BJ (cell line): Measurements from ENCODE around the gene BAG5. TPM values are rescaled to one million over a fixed set of nuclear protein-coding genes. Genes with fewer than 3 reads are reported as not detected.
"Not testable (repeated sequence)": the region's sequence is repeated elsewhere in the genome, so short reads cannot be mapped to it uniquely, and the experiment has no call there.

Experiments
- CTCF ChIA-PET: fragments of 350-600 bp; formaldehyde crosslinking; extraction: SDS; loops from one replicate; lab custom pipeline; 2021; ENCODE audit warnings: antibody characterized with exemption, inconsistent platforms; lab: Yijun Ruan, JAX
- POLR2A ChIA-PET: fragments of 300-600 bp; sonication (Branson Sonifier 250); formaldehyde crosslinking; extraction: SDS; loops from one replicate; lab custom pipeline; 2021; ENCODE audit warnings: antibody characterized with exemption; lab: Charles Lee
- DNase-seq: peaks from one replicate; pipeline ENCODE4 v3.0.0-alpha.2; 2011; ENCODE audit warnings: low read depth
- H3K27me3 ChIP-seq: 2 replicates; pipeline ENCODE4 v1.6.0; 2011; ENCODE audit warnings: low read length; ENCODE audit not compliant: control insufficient read depth, insufficient read depth
- H3K36me3 ChIP-seq: 2 replicates; pipeline ENCODE4 v1.5.1; 2011; ENCODE audit warnings: low read length; ENCODE audit not compliant: control insufficient read depth, insufficient read depth
- H3K4me3 ChIP-seq: 2 replicates; pipeline ENCODE4 v1.5.1; 2011; ENCODE audit warnings: low read depth, mild to moderate bottlenecking, control low read depth, low read length
- polyA plus RNA-seq: library from polyadenylated mRNA; depleted of rRNA; stranded (reverse); fragments of >200 nt; gene quantifications from 2 replicates; pipeline ENCODE4 v1.2.3, GENCODE V29; 2011
- TF ChIP-seq, protein P1 (sequence below): IDR thresholded peaks from 2 replicates; pipeline ENCODE4 v1.5.1; 2011; ENCODE audit warnings: low read depth, mild to moderate bottlenecking, control low read depth, inconsistent platforms, low read length, moderate library complexity; ENCODE audit not compliant: insufficient read depth

BAG5 gene
- polyA plus RNA-seq, 1 experiment = 4.9 TPM

DNA sequence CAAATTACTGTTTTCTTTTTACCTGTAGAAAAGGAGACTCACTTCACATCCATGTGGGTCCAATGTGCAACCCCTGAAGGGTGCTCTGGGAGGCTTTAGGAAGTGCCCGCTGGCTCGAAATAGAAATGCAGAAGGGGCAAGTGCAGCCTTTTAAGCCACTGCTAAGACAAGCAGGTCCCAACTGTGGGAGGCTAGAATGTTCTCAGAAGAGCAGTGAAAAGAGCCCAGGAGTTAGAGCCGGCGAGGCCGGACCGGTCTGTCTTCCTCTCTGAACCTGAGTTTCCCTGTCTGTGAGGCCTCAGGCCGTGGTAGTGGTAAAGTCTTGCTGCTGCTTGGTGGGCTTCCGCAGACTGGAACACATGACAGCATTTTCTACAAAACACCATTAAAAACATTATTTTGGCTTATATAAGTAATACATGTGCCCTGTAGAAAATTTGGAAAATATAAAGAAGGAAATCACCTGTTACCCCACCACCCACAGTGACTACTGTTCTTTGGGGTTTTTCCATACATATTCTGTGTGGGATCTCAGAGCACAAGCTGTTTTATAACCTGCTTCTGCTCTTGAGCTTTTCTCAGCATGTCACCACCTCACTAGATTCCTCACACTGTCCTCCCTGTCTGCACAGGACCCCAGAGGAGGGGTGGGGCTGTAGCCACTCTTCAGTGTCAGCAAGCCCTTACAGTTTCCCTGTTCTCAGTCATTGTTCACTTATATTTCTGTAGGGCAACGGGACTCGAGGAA lies 45.9 kb downstream of the BAG5 start:
- POLR2A ChIA-PET = no interaction called here
- Histone ChIP-seq H3K27me3 (no peaks in the 10 kb centered on the region), H3K4me3 (no peak overlapping the region), H3K36me3 (peaks cover 11% of the 10 kb centered on the region)
- TF ChIP-seq, protein P1, sequence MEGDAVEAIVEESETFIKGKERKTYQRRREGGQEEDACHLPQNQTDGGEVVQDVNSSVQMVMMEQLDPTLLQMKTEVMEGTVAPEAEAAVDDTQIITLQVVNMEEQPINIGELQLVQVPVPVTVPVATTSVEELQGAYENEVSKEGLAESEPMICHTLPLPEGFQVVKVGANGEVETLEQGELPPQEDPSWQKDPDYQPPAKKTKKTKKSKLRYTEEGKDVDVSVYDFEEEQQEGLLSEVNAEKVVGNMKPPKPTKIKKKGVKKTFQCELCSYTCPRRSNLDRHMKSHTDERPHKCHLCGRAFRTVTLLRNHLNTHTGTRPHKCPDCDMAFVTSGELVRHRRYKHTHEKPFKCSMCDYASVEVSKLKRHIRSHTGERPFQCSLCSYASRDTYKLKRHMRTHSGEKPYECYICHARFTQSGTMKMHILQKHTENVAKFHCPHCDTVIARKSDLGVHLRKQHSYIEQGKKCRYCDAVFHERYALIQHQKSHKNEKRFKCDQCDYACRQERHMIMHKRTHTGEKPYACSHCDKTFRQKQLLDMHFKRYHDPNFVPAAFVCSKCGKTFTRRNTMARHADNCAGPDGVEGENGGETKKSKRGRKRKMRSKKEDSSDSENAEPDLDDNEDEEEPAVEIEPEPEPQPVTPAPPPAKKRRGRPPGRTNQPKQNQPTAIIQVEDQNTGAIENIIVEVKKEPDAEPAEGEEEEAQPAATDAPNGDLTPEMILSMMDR = no peak
- no peak for DNase-seq
- CTCF ChIA-PET = interaction anchor here (1.0 to 10.1 kb wide), 5 partner anchors 11 to 31 kb away, joined by 3 to 228 read pairs (median 17); partner anchors contain the start of gene TRMT61A

DNA sequence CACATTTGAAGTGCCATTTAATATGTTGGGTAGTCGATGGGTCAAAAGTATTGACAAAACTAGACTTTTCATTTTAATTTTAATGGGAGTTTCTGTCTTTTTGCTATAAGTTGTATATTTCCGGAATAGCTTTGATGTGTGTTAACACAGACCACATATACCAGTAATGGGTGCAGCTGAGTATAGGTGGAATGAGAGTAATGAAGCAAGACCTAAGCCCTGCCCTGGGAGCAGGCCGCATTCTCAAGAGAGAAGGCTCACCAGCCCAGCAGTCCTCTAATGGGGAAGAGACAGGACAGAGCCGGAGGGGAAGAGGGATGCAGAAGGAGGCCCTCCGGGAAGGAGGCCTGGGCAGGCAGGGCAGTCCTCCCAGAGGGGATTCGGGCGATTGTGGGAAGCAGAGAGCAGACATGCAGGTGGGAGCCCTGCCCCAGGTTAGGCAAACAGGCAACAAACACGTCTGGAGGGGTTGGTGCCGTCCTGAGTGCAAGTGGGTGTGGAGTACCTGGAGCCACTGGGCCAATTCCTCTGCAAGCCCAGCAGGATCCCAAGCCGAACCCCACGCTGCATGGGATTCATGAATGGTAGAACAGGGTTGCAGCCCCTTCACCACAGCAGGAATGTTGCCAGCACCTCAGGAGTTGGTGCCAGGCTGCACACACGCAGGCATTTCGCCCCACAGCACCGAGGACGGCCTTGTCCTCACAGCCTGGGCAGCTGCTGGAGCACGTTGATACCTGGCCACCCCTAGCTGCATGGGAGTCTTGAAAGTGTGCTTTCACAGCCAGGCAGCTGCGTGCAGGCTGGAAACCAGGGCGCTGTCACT lies 47.6 kb downstream of the BAG5 start:
- POLR2A ChIA-PET = no interaction called here
- peaks cover 15% of the 10 kb centered on the region for H3K36me3 ChIP-seq
- no peak for DNase-seq
- H3K4me3 ChIP-seq = no peak overlapping the region
- no peaks in the 10 kb centered on the region for H3K27me3 ChIP-seq
- CTCF ChIA-PET = interaction anchor here (0.6 to 10.1 kb wide), 2 partner anchors 33 to 439 kb away, joined by 3 to 228 read pairs; no protein-coding TSS in a partner anchor
- TF ChIP-seq, protein P1 = no peak

DNA sequence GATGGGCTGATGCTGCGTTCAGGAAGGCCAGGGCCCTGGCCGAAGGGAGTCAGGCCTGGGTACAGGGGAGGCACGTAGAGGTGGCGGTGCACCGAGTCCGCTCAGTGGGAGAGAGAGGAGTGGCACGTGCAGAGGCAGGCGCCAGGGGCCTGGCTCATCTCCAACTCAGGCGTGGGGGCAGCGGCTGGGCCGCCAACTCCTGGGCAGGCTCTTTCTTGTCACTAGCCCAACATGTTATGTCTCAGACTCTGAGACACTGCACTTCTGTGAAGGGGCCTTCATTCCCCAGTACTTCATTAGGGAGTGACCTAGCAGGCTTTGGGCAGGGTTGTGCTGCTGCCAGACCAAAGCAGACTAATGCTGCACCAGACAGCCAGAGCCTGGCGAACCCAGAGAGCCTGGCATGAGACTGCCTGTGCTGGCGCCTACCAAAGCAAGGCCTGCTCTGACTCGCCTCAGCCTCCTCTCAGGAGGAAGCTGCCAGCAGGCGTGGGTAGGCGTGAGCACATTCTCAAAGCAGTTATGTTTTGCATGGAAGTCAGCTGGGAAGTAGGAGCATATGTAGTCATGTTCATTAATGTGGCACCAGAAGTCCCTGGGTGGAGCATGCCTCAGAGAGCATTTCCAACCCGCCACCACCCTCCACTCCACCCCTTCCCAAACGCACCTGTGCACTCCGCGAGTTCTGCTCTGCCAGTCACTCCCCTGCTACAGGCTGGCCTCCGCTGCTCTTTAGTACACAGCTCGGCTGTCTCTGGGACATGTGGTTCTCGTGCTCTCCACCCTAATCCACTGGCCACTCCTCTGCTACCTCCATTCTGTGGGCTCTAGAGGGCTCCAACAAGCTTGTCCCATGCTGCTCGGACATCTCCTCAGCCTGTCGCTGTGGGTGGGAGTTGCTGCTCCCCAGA lies 49.5 kb downstream of the BAG5 start:
- TF ChIP-seq, protein P1 = peak; percentile 8; the same call in 1 of the 2 replicates
- no peak overlapping the region for H3K4me3 ChIP-seq
- ChIA-PET POLR2A (no interaction called here), CTCF (interaction anchor here (0.6 to 0.7 kb wide), 2 partner anchors 9 to 34 kb away, joined by 3 read pairs; no protein-coding TSS in a partner anchor)
- peaks cover 19% of the 10 kb centered on the region for H3K36me3 ChIP-seq
- DNase-seq = no peak
- H3K27me3 ChIP-seq = no peaks in the 10 kb centered on the region

DNA sequence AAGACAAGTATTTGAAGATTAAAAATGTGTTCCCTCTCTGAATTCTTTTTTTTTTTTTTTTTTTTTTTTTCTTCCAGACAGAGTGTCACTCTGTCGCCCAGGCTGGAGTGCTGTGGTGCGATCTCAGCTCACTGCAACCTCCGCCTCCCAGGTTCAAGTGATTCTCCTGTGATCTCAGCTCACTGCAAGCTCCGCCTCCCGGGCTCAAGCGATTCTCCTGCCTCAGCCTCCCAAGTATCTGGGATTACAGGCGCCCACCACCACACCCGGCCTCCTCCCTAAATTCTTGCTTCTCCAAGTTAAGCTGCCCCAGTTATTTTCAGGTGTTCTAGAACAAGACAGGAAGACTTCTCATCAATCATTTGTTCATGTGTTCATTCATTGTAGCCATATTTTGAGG lies 50.3 kb downstream of the BAG5 start:
- CTCF ChIA-PET = interaction anchor here (1.1 to 2.2 kb wide), 3 partner anchors 11 to 35 kb away, joined by 3 to 8 read pairs (median 4); no protein-coding TSS in a partner anchor
- DNase-seq, H3K4me3 ChIP-seq, POLR2A ChIA-PET, H3K27me3 ChIP-seq: not testable (repeated sequence)
- H3K36me3 ChIP-seq = peaks cover 19% of the 10 kb centered on the region
